ENCODE measurements around the gene NUMBL. TPM values are rescaled to one million over a fixed set of nuclear protein-coding genes. Genes with fewer than 3 reads are reported as not detected.
A peak's percentile ranks its signal among the peaks of the same experiment; 100 is the strongest.

NUMBL gene
- polyA plus RNA-seq, 2 of the 4 experiments (the other 2 are of a cell fraction) = 21.1 to 28.7 TPM

- TF ChIP-seq EHMT2 (IDR thresholded peaks at IDR 0.05; ENCODE audit: low read depth) (no peak), SREBF2 (IDR thresholded peaks at IDR 0.05) (no peak), POLR2A (IDR thresholded peaks at IDR 0.05; ENCODE audit: low read length) (peak; percentile 60), CTCF (IDR thresholded peaks at IDR 0.05) (no peak), RAD21 (conservative IDR thresholded peaks at IDR 0.05 in 1 of 2, IDR thresholded peaks at IDR 0.05 in 1 of 2) (peak in 1 of 2 experiments; percentile 14; a peak in 2 of 5 replicates), GATA3 (IDR thresholded peaks at IDR 0.05; ENCODE audit: borderline replicate concordance) (peak; percentile 60; the same call in 1 of the 2 replicates), HOXB5 (CRISPR knock-in tag; IDR thresholded peaks at IDR 0.05) (no peak; the same call in 1 of the 2 replicates), SMC3 (IDR thresholded peaks at IDR 0.05) (peak; percentile 24; the same call in 1 of the 3 replicates), FOSB (CRISPR knock-in tag; IDR thresholded peaks at IDR 0.05) (0 out of 2 replicates have a peak, but pooled peaks have one; percentile 13), BHLHE40 (IDR thresholded peaks at IDR 0.05; ENCODE audit: low read depth, low read length) (0 out of 2 replicates have a peak, but pooled peaks have one; percentile 4), RFX5 (IDR thresholded peaks at IDR 0.05) (peak; percentile 12), MYC (IDR thresholded peaks at IDR 0.05; ENCODE audit: borderline replicate concordance, low read length) (peak; percentile 82), E2F6 (IDR thresholded peaks at IDR 0.05; ENCODE audit: borderline replicate concordance, low read depth) (no peak; the same call in none of the 2 replicates), PHF8 (IDR thresholded peaks at IDR 0.05; ENCODE audit: borderline replicate concordance, low read depth) (peak; percentile 46; the same call in 1 of the 2 replicates), RARB (CRISPR knock-in tag; IDR thresholded peaks at IDR 0.05) (peak; percentile 61; the same call in 1 of the 2 replicates), CHD2 (IDR thresholded peaks at IDR 0.05; ENCODE audit: low read length, partially characterized antibody) (peak; percentile 65)
- TF ChIP-seq, protein P1, sequence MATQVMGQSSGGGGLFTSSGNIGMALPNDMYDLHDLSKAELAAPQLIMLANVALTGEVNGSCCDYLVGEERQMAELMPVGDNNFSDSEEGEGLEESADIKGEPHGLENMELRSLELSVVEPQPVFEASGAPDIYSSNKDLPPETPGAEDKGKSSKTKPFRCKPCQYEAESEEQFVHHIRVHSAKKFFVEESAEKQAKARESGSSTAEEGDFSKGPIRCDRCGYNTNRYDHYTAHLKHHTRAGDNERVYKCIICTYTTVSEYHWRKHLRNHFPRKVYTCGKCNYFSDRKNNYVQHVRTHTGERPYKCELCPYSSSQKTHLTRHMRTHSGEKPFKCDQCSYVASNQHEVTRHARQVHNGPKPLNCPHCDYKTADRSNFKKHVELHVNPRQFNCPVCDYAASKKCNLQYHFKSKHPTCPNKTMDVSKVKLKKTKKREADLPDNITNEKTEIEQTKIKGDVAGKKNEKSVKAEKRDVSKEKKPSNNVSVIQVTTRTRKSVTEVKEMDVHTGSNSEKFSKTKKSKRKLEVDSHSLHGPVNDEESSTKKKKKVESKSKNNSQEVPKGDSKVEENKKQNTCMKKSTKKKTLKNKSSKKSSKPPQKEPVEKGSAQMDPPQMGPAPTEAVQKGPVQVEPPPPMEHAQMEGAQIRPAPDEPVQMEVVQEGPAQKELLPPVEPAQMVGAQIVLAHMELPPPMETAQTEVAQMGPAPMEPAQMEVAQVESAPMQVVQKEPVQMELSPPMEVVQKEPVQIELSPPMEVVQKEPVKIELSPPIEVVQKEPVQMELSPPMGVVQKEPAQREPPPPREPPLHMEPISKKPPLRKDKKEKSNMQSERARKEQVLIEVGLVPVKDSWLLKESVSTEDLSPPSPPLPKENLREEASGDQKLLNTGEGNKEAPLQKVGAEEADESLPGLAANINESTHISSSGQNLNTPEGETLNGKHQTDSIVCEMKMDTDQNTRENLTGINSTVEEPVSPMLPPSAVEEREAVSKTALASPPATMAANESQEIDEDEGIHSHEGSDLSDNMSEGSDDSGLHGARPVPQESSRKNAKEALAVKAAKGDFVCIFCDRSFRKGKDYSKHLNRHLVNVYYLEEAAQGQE (IDR thresholded peaks at IDR 0.05) = peak; percentile 29; the same call in 1 of the 2 replicates
- TF ChIP-seq, protein P2, sequence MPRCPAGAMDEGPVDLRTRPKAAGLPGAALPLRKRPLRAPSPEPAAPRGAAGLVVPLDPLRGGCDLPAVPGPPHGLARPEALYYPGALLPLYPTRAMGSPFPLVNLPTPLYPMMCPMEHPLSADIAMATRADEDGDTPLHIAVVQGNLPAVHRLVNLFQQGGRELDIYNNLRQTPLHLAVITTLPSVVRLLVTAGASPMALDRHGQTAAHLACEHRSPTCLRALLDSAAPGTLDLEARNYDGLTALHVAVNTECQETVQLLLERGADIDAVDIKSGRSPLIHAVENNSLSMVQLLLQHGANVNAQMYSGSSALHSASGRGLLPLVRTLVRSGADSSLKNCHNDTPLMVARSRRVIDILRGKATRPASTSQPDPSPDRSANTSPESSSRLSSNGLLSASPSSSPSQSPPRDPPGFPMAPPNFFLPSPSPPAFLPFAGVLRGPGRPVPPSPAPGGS (IDR thresholded peaks at IDR 0.05) = peak; percentile 74; the same call in 2 of the 3 replicates
Measured at GRCh38 chr19:40716482-40717324, 26.3 kb upstream of the NUMBL start, which contains the start of the genes COQ8B and ITPKC (continued).

Measured in A549 (cell line).